Activated T-helper 1 cell treated with anti-CD3 and anti-CD28 coated beads, Interleukin-12 subunit alpha, Interleukin-12 subunit beta, Interleukin-2, Interleukin-4 antibody, amounts not matched to agents 30 ng/mL and 10 ng/mL and 1 ng/mL, durations not matched to agents 14 hours and 24 hours and 36 hours (primary cell): ENCODE data around the gene LAMB4. TPM values are rescaled to one million over a fixed set of nuclear protein-coding genes. Genes with fewer than 3 reads are reported as not detected.

Experiments used
- DNase-seq: peaks from one replicate; pipeline ENCODE4 v3.0.0; 2021; ENCODE audit warnings: low spot score
- H3K27ac Mint-ChIP-seq: one replicate; pipeline ENCODE4 v1.8.0; 2021; ENCODE audit warnings: mild to moderate bottlenecking, mixed read lengths
- H3K27me3 Mint-ChIP-seq: one replicate; pipeline ENCODE4 v1.8.0; 2022; ENCODE audit warnings: mild to moderate bottlenecking, moderate library complexity, mixed read lengths; ENCODE audit not compliant: insufficient read depth
- H3K36me3 Mint-ChIP-seq: one replicate; pipeline ENCODE4 v1.8.0; 2021; ENCODE audit warnings: low read depth, mixed read lengths
- H3K4me1 Mint-ChIP-seq: one replicate; pipeline ENCODE4 v1.8.0; 2021; ENCODE audit warnings: low read depth, mixed read lengths
- H3K4me3 Mint-ChIP-seq: one replicate; pipeline ENCODE4 v1.8.0; 2021; ENCODE audit warnings: mild to moderate bottlenecking, moderate library complexity, mixed read lengths
- H3K9me3 Mint-ChIP-seq: one replicate; pipeline ENCODE4 v1.8.0; 2021; ENCODE audit warnings: mixed read lengths
- intact Hi-C: fragments of 100-400 bp; cut with micrococcal nuclease; formaldehyde crosslinking; loops from one replicate; pipeline ENCODE4 v1.15.1; 2024
- total RNA-seq: library from RNA; stranded (reverse); gene quantifications from 2 replicates; pipeline ENCODE4 v1.2.3, GENCODE V29; 2022

The LAMB4 gene
- total RNA-seq, 1 donor from 2014 or later, result not detected

- Mint-ChIP-seq H3K36me3 (no peaks in the 10 kb centered on the region), H3K4me3 (no peak overlapping the region), H3K27me3 (peaks cover 2% of the 10 kb centered on the region), H3K4me1 (no peaks in the 10 kb centered on the region), H3K9me3 (no peaks in the 10 kb centered on the region), H3K27ac (no peak overlapping the region)
- DNase-seq, result no peak
- intact Hi-C loops, result no loop called here
Observed at GRCh38 chr7:108062250-108063014, 67.7 kb downstream of the LAMB4 start.

GRCh38 chr7:108059526-108059925 is 70.6 kb downstream of the LAMB4 start:
- Mint-ChIP-seq H3K4me3 (no peak overlapping the region), H3K27ac (no peak overlapping the region), H3K27me3 (peaks cover 2% of the 10 kb centered on the region), H3K4me1 (no peaks in the 10 kb centered on the region), H3K9me3 (no peaks in the 10 kb centered on the region), H3K36me3 (no peaks in the 10 kb centered on the region)
- DNase-seq, result no peak
- intact Hi-C loops, result loop anchor here (5.0 kb wide), 1 partner anchor 1222 kb away; no protein-coding TSS in a partner anchor

GRCh38 chr7:108057951-108058481 is 72.1 kb downstream of the LAMB4 start:
- Mint-ChIP-seq H3K27ac (no peak overlapping the region), H3K9me3 (no peaks in the 10 kb centered on the region), H3K4me3 (no peak overlapping the region), H3K27me3 (peaks cover 3% of the 10 kb centered on the region), H3K36me3 (no peaks in the 10 kb centered on the region), H3K4me1 (no peaks in the 10 kb centered on the region)
- no peak for DNase-seq
- intact Hi-C loops, result loop anchor here (5.0 kb wide), 1 partner anchor 1221 kb away; no protein-coding TSS in a partner anchor

GRCh38 chr7:108055611-108056021 is 74.5 kb downstream of the LAMB4 start:
- H3K4me1 Mint-ChIP-seq, result no peaks in the 10 kb centered on the region
- intact Hi-C loops, result loop anchor here (5.0 kb wide), 1 partner anchor 1218 kb away; no protein-coding TSS in a partner anchor
- H3K27me3 Mint-ChIP-seq, result peaks cover 7% of the 10 kb centered on the region
- no peaks in the 10 kb centered on the region for H3K9me3 Mint-ChIP-seq
- H3K27ac Mint-ChIP-seq, result no peak overlapping the region
- no peaks in the 10 kb centered on the region for H3K36me3 Mint-ChIP-seq
- no peak for DNase-seq
- H3K4me3 Mint-ChIP-seq, result no peak overlapping the region

GRCh38 chr7:108054537-108054936 is 75.6 kb downstream of the LAMB4 start:
- Mint-ChIP-seq H3K4me3 (no peak overlapping the region), H3K9me3 (no peaks in the 10 kb centered on the region), H3K27me3 (peaks cover 7% of the 10 kb centered on the region), H3K36me3 (no peaks in the 10 kb centered on the region), H3K27ac (no peak overlapping the region), H3K4me1 (no peaks in the 10 kb centered on the region)
- no peak for DNase-seq
- intact Hi-C loops, result no loop called here

GRCh38 chr7:108053250-108053649 is 76.9 kb downstream of the LAMB4 start:
- no peaks in the 10 kb centered on the region for H3K4me1 Mint-ChIP-seq
- H3K27ac Mint-ChIP-seq, result no peak overlapping the region
- no peaks in the 10 kb centered on the region for H3K9me3 Mint-ChIP-seq
- H3K36me3 Mint-ChIP-seq, result no peaks in the 10 kb centered on the region
- H3K27me3 Mint-ChIP-seq, result peaks cover 7% of the 10 kb centered on the region
- intact Hi-C loops, result no loop called here
- H3K4me3 Mint-ChIP-seq, result no peak overlapping the region
- DNase-seq, result no peak

GRCh38 chr7:108051454-108051853 is 78.7 kb downstream of the LAMB4 start:
- Mint-ChIP-seq H3K36me3 (no peaks in the 10 kb centered on the region), H3K9me3 (no peaks in the 10 kb centered on the region), H3K4me3 (no peak overlapping the region), H3K27me3 (peaks cover 7% of the 10 kb centered on the region), H3K4me1 (no peaks in the 10 kb centered on the region), H3K27ac (no peak overlapping the region)
- intact Hi-C loops, result no loop called here
- no peak for DNase-seq

- Mint-ChIP-seq H3K27ac (no peak overlapping the region), H3K36me3 (no peaks in the 10 kb centered on the region), H3K4me1 (no peaks in the 10 kb centered on the region), H3K9me3 (no peaks in the 10 kb centered on the region), H3K27me3 (peaks cover 7% of the 10 kb centered on the region), H3K4me3 (no peak overlapping the region)
- no peak for DNase-seq
- intact Hi-C loops, result no loop called here
Observed at GRCh38 chr7:108049962-108050361, 80.2 kb downstream of the LAMB4 start.

GRCh38 chr7:108048422-108048821 is 81.7 kb downstream of the LAMB4 start:
- Mint-ChIP-seq H3K4me1 (no peaks in the 10 kb centered on the region), H3K27me3 (peaks cover 5% of the 10 kb centered on the region), H3K27ac (no peak overlapping the region), H3K4me3 (no peak overlapping the region), H3K9me3 (no peaks in the 10 kb centered on the region), H3K36me3 (no peaks in the 10 kb centered on the region)
- intact Hi-C loops, result no loop called here
- DNase-seq, result no peak

GRCh38 chr7:108046952-108047506 is 83.1 kb downstream of the LAMB4 start:
- no peak for DNase-seq
- H3K4me1 Mint-ChIP-seq, result no peaks in the 10 kb centered on the region
- intact Hi-C loops, result no loop called here
- no peaks in the 10 kb centered on the region for H3K9me3 Mint-ChIP-seq
- H3K27ac Mint-ChIP-seq, result no peak overlapping the region
- no peak overlapping the region for H3K4me3 Mint-ChIP-seq
- peaks cover 12% of the 10 kb centered on the region for H3K27me3 Mint-ChIP-seq
- no peaks in the 10 kb centered on the region for H3K36me3 Mint-ChIP-seq

- no peaks in the 10 kb centered on the region for H3K36me3 Mint-ChIP-seq
- H3K27ac Mint-ChIP-seq, result no peak overlapping the region
- H3K27me3 Mint-ChIP-seq, result peaks cover 12% of the 10 kb centered on the region
- H3K4me3 Mint-ChIP-seq, result no peak overlapping the region
- no peaks in the 10 kb centered on the region for H3K4me1 Mint-ChIP-seq
- no peaks in the 10 kb centered on the region for H3K9me3 Mint-ChIP-seq
- DNase-seq, result no peak
- intact Hi-C loops, result no loop called here
Observed at GRCh38 chr7:108045669-108046068, 84.5 kb downstream of the LAMB4 start.

- Mint-ChIP-seq H3K27me3 (peaks cover 12% of the 10 kb centered on the region), H3K4me3 (no peak overlapping the region), H3K27ac (no peak overlapping the region), H3K9me3 (no peaks in the 10 kb centered on the region), H3K36me3 (no peaks in the 10 kb centered on the region), H3K4me1 (no peaks in the 10 kb centered on the region)
- intact Hi-C loops, result no loop called here
- DNase-seq, result no peak
Observed at GRCh38 chr7:108045154-108045553, 85.0 kb downstream of the LAMB4 start.

GRCh38 chr7:108044345-108044744 is 85.8 kb downstream of the LAMB4 start:
- DNase-seq, result no peak
- Mint-ChIP-seq H3K27me3 (peaks cover 15% of the 10 kb centered on the region), H3K9me3 (no peaks in the 10 kb centered on the region), H3K4me1 (no peaks in the 10 kb centered on the region), H3K4me3 (no peak overlapping the region), H3K36me3 (no peaks in the 10 kb centered on the region), H3K27ac (no peak overlapping the region)
- intact Hi-C loops, result no loop called here
